Articular chondrocyte of knee joint (primary cell): ENCODE results near the gene ZNF839. TPM values are rescaled to one million over a fixed set of nuclear protein-coding genes. Genes with fewer than 3 reads are reported as not detected.

ENCODE experiments used
- total RNA-seq: library from RNA; depleted of rRNA; stranded (reverse); fragments of >200 nt; gene quantifications from 2 replicates; pipeline ENCODE4 v1.2.3, GENCODE V29; 2012

The ZNF839 gene
- 8.9 and 9.3 TPM in 2 replicates for total RNA-seq

DNA sequence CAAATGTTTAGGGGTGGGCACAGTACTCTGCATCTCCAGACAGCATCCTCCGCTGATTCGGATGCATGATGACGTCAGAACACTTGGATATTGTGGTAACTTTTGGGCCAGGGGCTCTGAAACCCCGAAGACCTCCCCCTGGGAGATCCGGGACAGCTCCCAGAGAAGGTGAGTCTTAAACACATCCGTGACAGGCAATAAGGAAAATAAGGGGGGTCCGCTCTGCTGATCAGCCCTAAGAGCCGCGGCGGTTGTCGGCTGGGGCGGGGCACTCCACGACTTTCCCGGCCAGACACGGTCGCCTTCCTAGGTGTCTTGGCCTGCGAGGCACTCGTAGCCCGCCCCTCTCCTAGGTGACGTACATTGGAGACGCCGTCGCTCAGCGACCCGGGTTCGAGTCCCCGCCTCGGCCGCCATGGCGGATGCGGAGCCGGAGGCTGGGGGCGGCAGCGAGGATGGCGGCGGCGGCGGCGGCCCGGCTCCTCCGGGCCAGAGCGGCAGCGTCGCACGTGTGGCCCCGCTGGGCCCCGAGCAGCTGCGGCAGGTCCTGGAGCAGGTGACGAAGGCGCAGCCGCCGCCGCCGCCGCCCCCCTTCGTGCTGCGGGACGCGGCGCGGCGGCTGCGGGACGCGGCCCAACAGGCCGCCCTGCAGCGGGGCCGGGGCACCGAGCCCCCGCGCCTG is at the start of gene ZNF839:
TSS of gene ZNF839 (plus strand) at position 396 of the 682 bp plus-strand sequence. CDS start at position 416, 20 bp downstream.

DNA sequence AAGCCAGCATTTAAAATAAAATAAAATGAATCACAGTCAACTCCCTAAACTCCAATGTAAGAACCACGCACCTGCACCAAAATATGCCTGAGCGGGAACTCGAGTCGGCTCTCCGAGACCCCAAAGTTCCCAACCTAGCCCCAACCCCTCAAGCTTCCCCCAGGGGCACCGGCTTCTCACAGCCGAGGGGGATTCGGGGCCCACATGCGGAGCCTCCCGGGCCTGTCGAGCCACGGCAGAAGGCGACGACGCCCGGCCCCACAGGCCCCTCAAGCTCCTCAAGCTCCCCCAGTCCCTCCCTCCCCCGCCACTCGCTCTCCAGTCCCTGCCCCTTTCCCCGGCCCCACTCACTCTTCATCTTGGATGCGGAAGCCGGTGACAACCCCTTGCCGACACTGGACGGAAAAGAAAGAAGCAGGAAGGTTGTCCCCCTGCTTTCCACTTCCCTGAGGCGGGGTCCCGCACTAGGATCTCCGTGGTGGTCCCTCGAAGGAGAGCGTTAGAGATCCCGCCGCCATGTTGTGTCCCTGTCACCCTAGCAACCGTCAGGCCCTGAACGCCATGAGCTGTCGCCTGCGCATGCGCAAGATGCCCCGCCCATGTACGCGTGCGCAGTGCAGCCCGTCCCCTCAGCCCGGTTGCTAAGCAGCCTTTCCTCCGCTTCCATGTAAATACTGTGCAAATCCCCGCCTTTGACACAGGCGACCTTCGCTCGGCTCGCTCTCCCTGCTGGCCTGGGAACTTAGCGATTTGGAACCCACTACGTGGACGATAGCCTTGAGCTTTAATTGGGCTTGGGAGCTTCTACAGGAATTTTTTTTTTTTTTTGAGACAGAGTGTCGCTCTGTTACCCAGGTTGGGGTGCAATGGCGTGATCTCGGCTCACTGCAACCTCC is 14.7 kb upstream of the ZNF839 start, which contains the start of gene MOK:
TSS of gene MOK (minus strand) at position 554 of the 896 bp plus-strand sequence. CDS start at position 358, 196 bp downstream.

GRCh38 chr14:102362545-102363181 is 43.1 kb downstream of the ZNF839 start, which contains the start of the genes CINP and TECPR2:
TSS of gene CINP (minus strand) at chr14:102362890. CDS start at chr14:102362851, 39 bp downstream.
TSS of gene TECPR2 (plus strand) at chr14:102362941. CDS start at chr14:102376722, 13,781 bp downstream.

Other genes starting within 250 kb of the ZNF839 start
- 248 and 359 TPM in 2 replicates for gene HSP90AA1, start 232.7 kb upstream of the ZNF839 start, total RNA-seq
- gene WDR20, start 179.8 kb upstream of the ZNF839 start, total RNA-seq, result 15.4 and 16.0 TPM in 2 replicates
- gene MOK, start 14.6 kb upstream of the ZNF839 start, total RNA-seq, result 21.9 and 22.3 TPM in 2 replicates
- 44.8 and 55.1 TPM in 2 replicates for gene CINP, start 43.1 kb downstream of the ZNF839 start, total RNA-seq
- 14.6 and 15.6 TPM in 2 replicates for gene TECPR2, start 43.2 kb downstream of the ZNF839 start, total RNA-seq
- gene ANKRD9, start 190.0 kb downstream of the ZNF839 start, total RNA-seq, result 7.4 and 11.9 TPM in 2 replicates